ENCODE measurements around the gene ARRB1. TPM values are rescaled to one million over a fixed set of nuclear protein-coding genes. Genes with fewer than 3 reads are reported as not detected.

ARRB1 gene
- total and polyA plus RNA-seq, 10 of the 15 experiments (the other 5 are each of a cell fraction or from before 2014, with no cell fraction given) = 0.39 to 12.9 (median 1.7) TPM

- ChIA-PET SMC1A (ENCODE audit: uncharacterized antibody, unreplicated experiment) (interaction anchor here (4.2 kb wide), 1 partner anchor 111 kb away, joined by 17 read pairs; no protein-coding TSS in a partner anchor), CTCF (interaction anchor here (16.9 kb wide), 1 partner anchor 110 kb away, joined by 406 read pairs; no protein-coding TSS in a partner anchor), RAD21 (ENCODE audit: unreplicated experiment) (no interaction called here), POLR2A (interaction anchor here (0.7 kb wide), 1 partner anchor 677 kb away, joined by 3 read pairs; no protein-coding TSS in a partner anchor)
- no peak overlapping the region for H3K4me2 ChIP-seq (ENCODE audit: control insufficient read depth, insufficient read depth)
- H4K20me1 ChIP-seq (ENCODE audit: control insufficient read depth, insufficient read depth) = no peaks in the 10 kb centered on the region
- no TSS peak for BruUV-seq (replicated peaks)
- FAIRE-seq = no peak
- H3K36me3 ChIP-seq (ENCODE audit: control insufficient read depth in 2 of 2, insufficient read depth in 2 of 2, low read length in 1 of 2) = no peaks in the 10 kb centered on the region; a peak in 2 of 4 replicates
- no peak overlapping the region for H3K27ac ChIP-seq (ENCODE audit: control insufficient read depth, insufficient read depth)
- H3K4me1 ChIP-seq (ENCODE audit: control insufficient read depth, insufficient read depth, low read length) = no peaks in the 10 kb centered on the region
- H3K9me3 ChIP-seq (replicated peaks; ENCODE audit: control insufficient read depth, insufficient read depth, low read length) = no peaks in the 10 kb centered on the region
- in situ Hi-C loops (cut with MboI) (no loop called here), intact Hi-C loops (cut with micrococcal nuclease; ENCODE audit: unreplicated experiment) (no loop called here)
- no peaks in the 10 kb centered on the region; a peak in 1 of 4 replicates for H3K27me3 ChIP-seq (replicated peaks in 1 of 2; ENCODE audit: control insufficient read depth in 2 of 2, insufficient read depth in 2 of 2, low read length in 1 of 2)
- ATAC-seq = no peak
- no peak overlapping the region for H3K9ac ChIP-seq (ENCODE audit: control insufficient read depth, insufficient read depth, low read length)
- DNase-seq (ENCODE audit: low read depth, low spot score) = no peak
- no peak overlapping the region for H3K4me3 ChIP-seq
- no peak overlapping the region for H2AFZ ChIP-seq (ENCODE audit: control insufficient read depth, low read depth, low read length)
- no peaks in the 10 kb centered on the region for H3K79me2 ChIP-seq (ENCODE audit: control insufficient read depth, insufficient read depth, low read length)
- WGBS (ENCODE audit: insufficient coverage, insufficient replicate concordance, low lambda C conversion rate, missing lambda C conversion rate) = 64% methylated on average over 15 of the region's 15 CpGs
- no peak for TF ChIP-seq EED (IDR thresholded peaks at IDR 0.05; ENCODE audit: low read depth)
- no peak for TF ChIP-seq ETV6 (conservative IDR thresholded peaks at IDR 0.05 in 1 of 2, IDR thresholded peaks at IDR 0.05 in 1 of 2; ENCODE audit: borderline replicate concordance in 1 of 2, low read depth in 1 of 2)
- TF ChIP-seq KAT2A (conservative IDR thresholded peaks at IDR 0.05; ENCODE audit: control insufficient read depth, low read depth, low read length) = no peak
These were observed 77.8 kb downstream of the ARRB1 start for GRCh38 chr11:75273411-75274391.

GRCh38 chr11:75272821-75273301 lies 78.6 kb downstream of the ARRB1 start:
- Histone ChIP-seq H3K27me3 (replicated peaks in 1 of 2; ENCODE audit: control insufficient read depth in 2 of 2, insufficient read depth in 2 of 2, low read length in 1 of 2) (no peaks in the 10 kb centered on the region; a peak in 1 of 4 replicates), H3K4me3 (no peak overlapping the region), H4K20me1 (ENCODE audit: control insufficient read depth, insufficient read depth) (no peaks in the 10 kb centered on the region), H3K79me2 (ENCODE audit: control insufficient read depth, insufficient read depth, low read length) (no peaks in the 10 kb centered on the region), H3K9ac (ENCODE audit: control insufficient read depth, insufficient read depth, low read length) (no peak overlapping the region), H3K36me3 (ENCODE audit: control insufficient read depth in 2 of 2, insufficient read depth in 2 of 2, low read length in 1 of 2) (no peaks in the 10 kb centered on the region; a peak in 2 of 4 replicates), H2AFZ (ENCODE audit: control insufficient read depth, low read depth, low read length) (peak overlapping the region; percentile 7; the same call in 1 of the 2 replicates), H3K4me2 (ENCODE audit: control insufficient read depth, insufficient read depth) (peak overlapping the region; percentile 11; the same call in 1 of the 2 replicates), H3K4me1 (ENCODE audit: control insufficient read depth, insufficient read depth, low read length) (no peaks in the 10 kb centered on the region), H3K9me3 (replicated peaks; ENCODE audit: control insufficient read depth, insufficient read depth, low read length) (no peaks in the 10 kb centered on the region), H3K27ac (ENCODE audit: control insufficient read depth, insufficient read depth) (no peak overlapping the region)
- ChIA-PET SMC1A (ENCODE audit: uncharacterized antibody, unreplicated experiment) (interaction anchor here (0.5 kb wide), 1 partner anchor 348 kb away, joined by 4 read pairs; no protein-coding TSS in a partner anchor), POLR2A (interaction anchor here (0.5 kb wide), 1 partner anchor 84 kb away, joined by 7 read pairs; no protein-coding TSS in a partner anchor), RAD21 (ENCODE audit: unreplicated experiment) (no interaction called here), CTCF (interaction anchor here (16.9 kb wide), 1 partner anchor 111 kb away, joined by 406 read pairs; no protein-coding TSS in a partner anchor)
- DNase-seq (ENCODE audit: low read depth, low spot score) = no peak
- 13% methylated on average over 12 of the region's 12 CpGs for WGBS (ENCODE audit: insufficient coverage, insufficient replicate concordance, low lambda C conversion rate, missing lambda C conversion rate)
- ATAC-seq = no peak
- no peak for FAIRE-seq
- intact Hi-C loops (cut with micrococcal nuclease; ENCODE audit: unreplicated experiment) = no loop called here
- no TSS peak for BruUV-seq (replicated peaks)
- in situ Hi-C loops (cut with MboI) = no loop called here
- TF ChIP-seq BCL3 (IDR thresholded peaks at IDR 0.05; ENCODE audit: borderline replicate concordance, insufficient read depth, low read depth, low read length, poor library complexity, severe bottlenecking) = no peak
- TF ChIP-seq MTA2 (IDR thresholded peaks at IDR 0.05; ENCODE audit: low read depth) = no peak
- TF ChIP-seq SUZ12 (IDR thresholded peaks at IDR 0.05; ENCODE audit: unreplicated experiment) = no peak
- TF ChIP-seq SMAD1 (IDR thresholded peaks at IDR 0.05; ENCODE audit: low read depth, partially characterized antibody) = no peak
- no peak for TF ChIP-seq ZNF207 (IDR thresholded peaks at IDR 0.05; ENCODE audit: borderline replicate concordance)
- TF ChIP-seq RAD21 (IDR thresholded peaks at IDR 0.05; ENCODE audit: insufficient read depth, low read depth, low read length) = no peak
- TF ChIP-seq ETV6 (conservative IDR thresholded peaks at IDR 0.05 in 1 of 2, IDR thresholded peaks at IDR 0.05 in 1 of 2; ENCODE audit: borderline replicate concordance in 1 of 2, low read depth in 1 of 2) = no peak
- TF ChIP-seq HDAC2 (IDR thresholded peaks at IDR 0.05) = no peak
- TF ChIP-seq MLLT1 (IDR thresholded peaks at IDR 0.05) = no peak

Measured in GM12878 (cell line).